Ovary (tissue), 3 donors: Measurements from ENCODE around the gene RBM15.

ENCODE experiments used
- EP300 ChIP-seq: sonication (generic); formaldehyde crosslinking; IDR thresholded peaks from one replicate; pipeline ENCODE4 v1.6.1; 2017; ENCODE audit warnings: antibody characterized with exemption
- POLR2A ChIP-seq: fragments of 450-650 bp; IDR thresholded peaks from one replicate; pipeline ENCODE4 v1.6.1; 2017; ENCODE audit warnings: antibody characterized with exemption, mild to moderate bottlenecking, moderate library complexity
- TF ChIP-seq, protein P1 (sequence below), 3 donors: fragments of 450-650 bp in 2 of 3; fragments of 200-600 bp in 1 of 3; IDR thresholded peaks; one replicate each; pipeline versions ENCODE4 v1.5.1 to v1.8.0; 2016 to 2022; ENCODE audit warnings: antibody characterized with exemption in 3 of 3, mild to moderate bottlenecking in 1 of 3
- donor health status: DM: no; HTN: no; CAD: no.

DNA sequence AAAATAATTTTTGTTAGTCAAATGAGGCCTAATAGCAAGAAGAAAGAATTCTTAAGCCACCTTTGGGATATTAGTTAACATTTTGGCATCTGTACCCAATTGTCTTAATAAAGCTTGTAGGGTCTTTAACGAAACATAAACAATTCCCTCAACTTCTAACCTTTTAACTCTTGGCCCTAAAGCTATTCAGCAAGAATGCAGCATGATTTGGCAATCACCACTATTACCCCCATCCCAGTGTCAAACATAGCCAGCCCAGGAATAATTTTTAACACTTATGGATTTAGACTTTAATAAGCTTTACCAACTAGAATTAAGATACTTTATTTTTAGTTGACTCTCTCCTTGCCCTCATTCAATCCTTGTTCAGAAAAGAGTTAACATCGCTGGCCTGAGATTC lies 54.1 kb downstream of the RBM15 start:
- TF ChIP-seq, protein P1, sequence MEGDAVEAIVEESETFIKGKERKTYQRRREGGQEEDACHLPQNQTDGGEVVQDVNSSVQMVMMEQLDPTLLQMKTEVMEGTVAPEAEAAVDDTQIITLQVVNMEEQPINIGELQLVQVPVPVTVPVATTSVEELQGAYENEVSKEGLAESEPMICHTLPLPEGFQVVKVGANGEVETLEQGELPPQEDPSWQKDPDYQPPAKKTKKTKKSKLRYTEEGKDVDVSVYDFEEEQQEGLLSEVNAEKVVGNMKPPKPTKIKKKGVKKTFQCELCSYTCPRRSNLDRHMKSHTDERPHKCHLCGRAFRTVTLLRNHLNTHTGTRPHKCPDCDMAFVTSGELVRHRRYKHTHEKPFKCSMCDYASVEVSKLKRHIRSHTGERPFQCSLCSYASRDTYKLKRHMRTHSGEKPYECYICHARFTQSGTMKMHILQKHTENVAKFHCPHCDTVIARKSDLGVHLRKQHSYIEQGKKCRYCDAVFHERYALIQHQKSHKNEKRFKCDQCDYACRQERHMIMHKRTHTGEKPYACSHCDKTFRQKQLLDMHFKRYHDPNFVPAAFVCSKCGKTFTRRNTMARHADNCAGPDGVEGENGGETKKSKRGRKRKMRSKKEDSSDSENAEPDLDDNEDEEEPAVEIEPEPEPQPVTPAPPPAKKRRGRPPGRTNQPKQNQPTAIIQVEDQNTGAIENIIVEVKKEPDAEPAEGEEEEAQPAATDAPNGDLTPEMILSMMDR (IDR thresholded peaks at IDR 0.05) = no peak
- no peak for TF ChIP-seq POLR2A
- no peak for TF ChIP-seq EP300
